IMR-90 (cell line): Measurements from ENCODE around the gene C12orf60. TPM values are rescaled to one million over a fixed set of nuclear protein-coding genes. Genes with fewer than 3 reads are reported as not detected.

Experiments used
- ATAC-seq: fragments of 200-7000 bp; cut with Tn5 transposase; 2 replicates; pipeline ENCODE4 v1.9.1; 2020; ENCODE audit warnings: low read depth, mild to moderate bottlenecking, moderate library complexity
- BruUV-seq: library from RNA; stranded (reverse); fragments of 400-500 nt; replicated peaks from 2 replicates; lab custom pipeline; 2021; lab: Mats Ljungman, UMichigan
- CTCF ChIA-PET: fragments of 300-600 bp; formaldehyde crosslinking; extraction: SDS; loops from one replicate; lab custom pipeline; 2021; ENCODE audit warnings: antibody characterized with exemption; lab: Yijun Ruan, JAX
- POLR2A ChIA-PET: fragments of 300-600 bp; sonication (Branson Sonifier 250); formaldehyde crosslinking; loops from one replicate; lab custom pipeline; 2022; ENCODE audit warnings: antibody characterized with exemption; ENCODE audit not compliant: unreplicated experiment; lab: Charles Lee
- DNase-seq: peaks from one replicate; pipeline ENCODE4 v3.0.0; 2013
- H2AFZ ChIP-seq: replicated peaks from 2 replicates; pipeline ENCODE3; 2013; ENCODE audit warnings: low read length, mild to moderate bottlenecking; ENCODE audit not compliant: poor library complexity
- H2AK5ac ChIP-seq: 2 replicates; pipeline ENCODE4 v1.6.1; 2013; ENCODE audit warnings: low read depth, low read length, inconsistent platforms
- H2AK9ac ChIP-seq: replicated peaks from 2 replicates; pipeline ENCODE3; 2013; ENCODE audit warnings: mild to moderate bottlenecking, low read depth, low read length, moderate library complexity; ENCODE audit not compliant: poor library complexity
- H2BK120ac ChIP-seq: 2 replicates; pipeline ENCODE4 v1.6.1; 2013; ENCODE audit warnings: low read depth, low read length, inconsistent platforms
- H2BK15ac ChIP-seq: 3 replicates; pipeline ENCODE4 v1.6.1; 2013; ENCODE audit warnings: low read depth, low read length, inconsistent platforms
- H2BK20ac ChIP-seq: 2 replicates; pipeline ENCODE4 v1.6.1; 2013; ENCODE audit warnings: low read depth, mild to moderate bottlenecking, inconsistent platforms, low read length, moderate library complexity
- H2BK5ac ChIP-seq: 2 replicates; pipeline ENCODE4 v1.6.1; 2013; ENCODE audit warnings: mild to moderate bottlenecking, low read depth, low read length, inconsistent platforms; ENCODE audit not compliant: poor library complexity, severe bottlenecking
- H3K14ac ChIP-seq: replicated peaks from 2 replicates; pipeline ENCODE4 v1.6.1; 2013; ENCODE audit warnings: low read depth, low read length, inconsistent platforms
- H3K18ac ChIP-seq: 2 replicates; pipeline ENCODE4 v1.6.1; 2013; ENCODE audit warnings: low read depth, low read length, control low read depth
- H3K23ac ChIP-seq: 2 replicates; pipeline ENCODE4 v1.6.1; 2013; ENCODE audit warnings: low read depth, low read length, inconsistent platforms
- H3K27ac ChIP-seq: 2 replicates; pipeline ENCODE4 v1.5.1; 2013; ENCODE audit warnings: mild to moderate bottlenecking, control low read depth, low read length; ENCODE audit not compliant: insufficient read depth
- H3K27me3 ChIP-seq: 2 replicates; pipeline ENCODE4 v1.6.1; 2013; ENCODE audit warnings: low read length; ENCODE audit not compliant: control insufficient read depth, insufficient read depth
- H3K36me3 ChIP-seq: 2 replicates; pipeline ENCODE4 v1.6.1; 2013; ENCODE audit warnings: low read length, mixed read lengths; ENCODE audit not compliant: control insufficient read depth, insufficient read depth
- H3K4ac ChIP-seq: 2 replicates; pipeline ENCODE4 v1.6.1; 2013; ENCODE audit warnings: low read depth, low read length, inconsistent platforms
- H3K4me1 ChIP-seq: 2 replicates; pipeline ENCODE4 v1.6.1; 2013; ENCODE audit warnings: low read length, mixed read lengths; ENCODE audit not compliant: control insufficient read depth, insufficient read depth
- H3K4me2 ChIP-seq: 2 replicates; pipeline ENCODE4 v1.6.1; 2013; ENCODE audit warnings: low read depth, mild to moderate bottlenecking, control low read depth, low read length, moderate library complexity
- H3K4me3 ChIP-seq: 2 replicates; pipeline ENCODE4 v1.5.1; 2013; ENCODE audit warnings: low read depth, mild to moderate bottlenecking, control low read depth, low read length, moderate library complexity; ENCODE audit not compliant: insufficient read depth
- H3K56ac ChIP-seq: 2 replicates; pipeline ENCODE4 v1.6.1; 2013; ENCODE audit warnings: low read length, inconsistent platforms; ENCODE audit not compliant: insufficient read depth; ENCODE audit errors: extremely low read depth
- H3K79me1 ChIP-seq, 2 experiments: 2 replicates each; pipeline ENCODE4 v1.6.1; 2013; ENCODE audit warnings: low read length in 2 of 2, inconsistent platforms in 1 of 2, low read depth in 1 of 2
- H3K9ac ChIP-seq: 2 replicates; pipeline ENCODE4 v1.6.1; 2013; ENCODE audit warnings: low read depth, low read length, control low read depth
- H3K9me1 ChIP-seq: 2 replicates; pipeline ENCODE4 v1.6.1; 2013; ENCODE audit warnings: low read length, inconsistent platforms; ENCODE audit not compliant: insufficient read depth
- H3K9me3 ChIP-seq: 2 replicates; pipeline ENCODE4 v1.6.1; 2013; ENCODE audit warnings: low read length; ENCODE audit not compliant: control insufficient read depth, insufficient read depth
- H4K20me1 ChIP-seq: 2 replicates; pipeline ENCODE4 v1.6.1; 2013; ENCODE audit warnings: low read length, inconsistent platforms; ENCODE audit not compliant: insufficient read depth
- H4K5ac ChIP-seq: 2 replicates; pipeline ENCODE4 v1.6.1; 2013; ENCODE audit warnings: mild to moderate bottlenecking, low read depth, low read length, control low read depth
- H4K8ac ChIP-seq, 2 experiments: 2 replicates each; pipeline ENCODE4 v1.6.1; 2013; ENCODE audit warnings: low read depth in 2 of 2, low read length in 2 of 2, control low read depth in 1 of 2, inconsistent platforms in 1 of 2
- H4K91ac ChIP-seq: 2 replicates; pipeline ENCODE4 v1.6.1; 2013; ENCODE audit warnings: low read depth, low read length, inconsistent platforms; ENCODE audit not compliant: insufficient read depth
- BHLHE40 ChIP-seq: fragments of 150-350 bp; IDR thresholded peaks from 2 replicates; pipeline ENCODE4 v1.6.1; 2016; ENCODE audit warnings: mild to moderate bottlenecking, low read depth, low read length
- CEBPB ChIP-seq: IDR thresholded peaks from 2 replicates; pipeline ENCODE4 v1.6.1; 2012; ENCODE audit warnings: low read depth, low read length, improper control_type of control experiment
- CTCF ChIP-seq: conservative IDR thresholded peaks from 2 replicates; pipeline ENCODE4 v1.5.1; 2012; ENCODE audit warnings: mild to moderate bottlenecking, low read depth, low read length, improper control_type of control experiment
- FOS ChIP-seq: fragments of 150-350 bp; IDR thresholded peaks from 2 replicates; pipeline ENCODE4 v1.6.1; 2016; ENCODE audit warnings: low read depth, low read length
- MAZ ChIP-seq: IDR thresholded peaks from 2 replicates; pipeline ENCODE4 v1.6.1; 2012; ENCODE audit warnings: low read depth, mild to moderate bottlenecking, low read length, improper control_type of control experiment, moderate library complexity, borderline replicate concordance
- MXI1 ChIP-seq: IDR thresholded peaks from 2 replicates; pipeline ENCODE4 v1.6.1; 2012; ENCODE audit warnings: low read depth, mild to moderate bottlenecking, low read length, moderate library complexity, borderline replicate concordance
- POLR2A ChIP-seq: IDR thresholded peaks from 2 replicates; pipeline ENCODE4 v1.6.1; 2012; ENCODE audit warnings: mild to moderate bottlenecking, low read depth, low read length
- RCOR1 ChIP-seq: IDR thresholded peaks from 2 replicates; pipeline ENCODE4 v1.6.1; 2012; ENCODE audit warnings: mild to moderate bottlenecking, low read length, improper control_type of control experiment; ENCODE audit not compliant: insufficient replicate concordance
- RFX5 ChIP-seq: IDR thresholded peaks from 2 replicates; pipeline ENCODE4 v1.8.0; 2012; ENCODE audit warnings: low read depth, mild to moderate bottlenecking, low read length, moderate library complexity
- SMC3 ChIP-seq: fragments of 150-350 bp; IDR thresholded peaks from 2 replicates; pipeline ENCODE4 v1.6.1; 2016; ENCODE audit warnings: low read depth, mild to moderate bottlenecking, antibody characterized with exemption, low read length, moderate library complexity
- WGBS, 2 experiments: methylation state at CpG; one replicate each; pipeline versions ENCODE4 v1.1.5 to v1.1.7; 2013; ENCODE audit warnings: missing lambda C conversion rate in 2 of 2; ENCODE audit not compliant: insufficient read length in 1 of 2; ENCODE audit errors: extremely low coverage in 2 of 2; 5-methylcytosine and 5-hydroxymethylcytosine counted together
- dilution Hi-C: fragments of 300-500 bp; cut with HindIII; formaldehyde crosslinking; loops from one replicate; pipeline ENCODE4 v1.14.3; 2018; ENCODE audit warnings: low sequenced_read_pairs; ENCODE audit not compliant: unreplicated experiment
- in situ Hi-C: fragments of 300-500 bp; cut with MboI; formaldehyde crosslinking; loops from 3 replicates; pipeline ENCODE4 v1.14.3; 2019; ENCODE audit warnings: low sequenced_read_pairs, inconsistent platforms, mixed read lengths
- intact Hi-C: fragments of 100-400 bp; cut with micrococcal nuclease; formaldehyde crosslinking; loops from 2 replicates; pipeline ENCODE4 v1.10.0; 2022
- polyA plus RNA-seq, 3 experiments: library from polyadenylated mRNA; depleted of rRNA; stranded (reverse); fragments of >200 nt; gene quantifications; 2 replicates each; pipeline ENCODE4 v1.2.3, GENCODE V29; 2012; ENCODE audit warnings: low replicate concordance in 1 of 3
- total RNA-seq: library from RNA; depleted of rRNA; stranded (reverse); fragments of >200 nt; gene quantifications from 2 replicates; pipeline ENCODE4 v1.2.3, GENCODE V29; 2012

The C12orf60 gene
- total and polyA plus RNA-seq, 2 of the 4 experiments (the other 2 are of a cell fraction): 1.1 TPM

GRCh38 chr12:14843425-14843887 is 40.0 kb downstream of the C12orf60 start, which contains the start of gene ART4:
TSS of gene ART4 (minus strand) at chr12:14843526. CDS start at chr12:14843113, 413 bp downstream.
- H3K9me1 ChIP-seq: no peaks in the 10 kb centered on the region; the same call in 1 of the 2 replicates
- no peak for ATAC-seq
- POLR2A ChIA-PET: no interaction called here
- no peaks in the 10 kb centered on the region for H4K20me1 ChIP-seq
- no TSS peak for BruUV-seq
- no peaks in the 10 kb centered on the region for H3K36me3 ChIP-seq
- peak within 1 kb of the TSS; percentile 29 for H2AK5ac ChIP-seq
- H2BK15ac ChIP-seq: peak within 1 kb of the TSS; percentile 71; the same call in 1 of the 3 replicates
- peak within 1 kb of the TSS; percentile 74 for H2BK20ac ChIP-seq
- intact Hi-C loops (loop anchor here (10.0 kb wide), 1 partner anchor 209 kb away; no protein-coding TSS in a partner anchor), dilution Hi-C loops (no loop called here), in situ Hi-C loops (loop anchor here (5.0 kb wide), 1 partner anchor 154 kb away; no protein-coding TSS in a partner anchor)
- H3K27ac ChIP-seq: no peak within 1 kb of the TSS
- H3K4me1 ChIP-seq: peaks cover 3% of the 10 kb centered on the region; the same call in 1 of the 2 replicates
- no peak within 1 kb of the TSS for H3K4me2 ChIP-seq
- peak within 1 kb of the TSS; percentile 82 for H4K91ac ChIP-seq
- H3K9me3 ChIP-seq: no peaks in the 10 kb centered on the region
- no peaks in the 10 kb centered on the region for H3K79me1 ChIP-seq
- H4K8ac ChIP-seq: peak within 1 kb of the TSS in 1 of 2 experiments; percentile 18; a peak in 1 of 4 replicates
- H4K5ac ChIP-seq: peak within 1 kb of the TSS; percentile 25; the same call in 1 of the 2 replicates
- H3K18ac ChIP-seq: no peak within 1 kb of the TSS; the same call in 1 of the 2 replicates
- CTCF ChIA-PET: no interaction called here
- H3K27me3 ChIP-seq: no peaks in the 10 kb centered on the region
- H2BK120ac ChIP-seq: peak within 1 kb of the TSS; percentile 66
- WGBS, 2 experiments: 91% methylated on average over 6 of the region's 10 CpGs; no CpG with 5 or more reads in 1 of the 2 experiments
- H3K14ac ChIP-seq: no peak within 1 kb of the TSS
- TF ChIP-seq FOS (no peak), RCOR1 (no peak), SMC3 (no peak), MAZ (no peak), CTCF (no peak), POLR2A (no peak), MXI1 (no peak), BHLHE40 (no peak), RFX5 (no peak), CEBPB (no peak)
- H3K4ac ChIP-seq: peak within 1 kb of the TSS; percentile 45
- peak within 1 kb of the TSS; percentile 61 for H2AFZ ChIP-seq
- no peak within 1 kb of the TSS for H3K9ac ChIP-seq
- peak within 1 kb of the TSS; percentile 12; the same call in 1 of the 2 replicates for H3K56ac ChIP-seq
- peak within 1 kb of the TSS; percentile 74 for H2BK5ac ChIP-seq
- H3K4me3 ChIP-seq: no peak within 1 kb of the TSS
- H2AK9ac ChIP-seq: no peak within 1 kb of the TSS
- DNase-seq: no peak
- no peak within 1 kb of the TSS for H3K23ac ChIP-seq
